Measurements from ENCODE around the gene CEP250.
"Not testable (repeated sequence)": the region's sequence is repeated elsewhere in the genome, so short reads cannot be mapped to it uniquely, and the experiment has no call there.

CEP250 gene

GRCh38 chr20:35447082-35447789 is 8.2 kb upstream of the CEP250 start:
- Histone ChIP-seq H3K27ac (peak overlapping the region; percentile 8), H3K4me3 (ENCODE audit: low read depth, low read length) (peak overlapping the region; percentile 35), H3K36me3 (replicated peaks) (no peaks in the 10 kb centered on the region), H3K27me3 (replicated peaks) (no peaks in the 10 kb centered on the region)
- in situ Hi-C loops (cut with HindIII; ENCODE audit: low pct_ligation_motif_present, low sequenced_read_pairs), result no loop called here
- peak; percentile 97 for TF ChIP-seq CTCF (IDR thresholded peaks at IDR 0.05; ENCODE audit: low read depth, low read length, missing control alignments)
- DNase-seq, result peak; percentile 85

- no peak overlapping the region for H3K27ac ChIP-seq
Measured at GRCh38 chr20:35448788-35449373, 6.5 kb upstream of the CEP250 start.

GRCh38 chr20:35449855-35450254 is 5.5 kb upstream of the CEP250 start:
- DNase-seq; H3K27me3 ChIP-seq (replicated peaks); H3K27ac ChIP-seq; H3K36me3 ChIP-seq (replicated peaks); in situ Hi-C loops (cut with HindIII; ENCODE audit: low pct_ligation_motif_present, low sequenced_read_pairs); H3K4me3 ChIP-seq (ENCODE audit: low read depth, low read length): not testable (repeated sequence)

More at GRCh38 chr20:35448788-35449373, 6.5 kb upstream of the CEP250 start:
- in situ Hi-C loops (cut with HindIII; ENCODE audit: low pct_ligation_motif_present, low sequenced_read_pairs), result no loop called here
- Histone ChIP-seq H3K36me3 (replicated peaks) (no peaks in the 10 kb centered on the region), H3K4me3 (ENCODE audit: low read depth, low read length) (no peak overlapping the region), H3K27me3 (replicated peaks) (no peaks in the 10 kb centered on the region)
- DNase-seq, result no peak
- TF ChIP-seq CTCF (IDR thresholded peaks at IDR 0.05; ENCODE audit: low read depth, low read length, missing control alignments), result no peak

GRCh38 chr20:35451295-35451694 is 4.1 kb upstream of the CEP250 start:
- no peaks in the 10 kb centered on the region for H3K27me3 ChIP-seq (replicated peaks)
- TF ChIP-seq CTCF (IDR thresholded peaks at IDR 0.05; ENCODE audit: low read depth, low read length, missing control alignments), result no peak
- H3K36me3 ChIP-seq (replicated peaks), result no peaks in the 10 kb centered on the region
- H3K4me3 ChIP-seq (ENCODE audit: low read depth, low read length), result no peak overlapping the region
- H3K27ac ChIP-seq, result no peak overlapping the region
- in situ Hi-C loops (cut with HindIII; ENCODE audit: low pct_ligation_motif_present, low sequenced_read_pairs), result no loop called here
- no peak for DNase-seq

GRCh38 chr20:35453647-35454046 is 1.8 kb upstream of the CEP250 start:
- in situ Hi-C loops (cut with HindIII; ENCODE audit: low pct_ligation_motif_present, low sequenced_read_pairs), result no loop called here
- no peak for TF ChIP-seq CTCF (IDR thresholded peaks at IDR 0.05; ENCODE audit: low read depth, low read length, missing control alignments)
- H3K36me3 ChIP-seq (replicated peaks), result no peaks in the 10 kb centered on the region
- H3K27me3 ChIP-seq (replicated peaks), result no peaks in the 10 kb centered on the region
- no peak overlapping the region for H3K27ac ChIP-seq
- DNase-seq, result no peak
- H3K4me3 ChIP-seq (ENCODE audit: low read depth, low read length), result no peak overlapping the region

- H3K27me3 ChIP-seq (replicated peaks); H3K4me3 ChIP-seq (ENCODE audit: low read depth, low read length); in situ Hi-C loops (cut with HindIII; ENCODE audit: low pct_ligation_motif_present, low sequenced_read_pairs); H3K27ac ChIP-seq; H3K36me3 ChIP-seq (replicated peaks); DNase-seq: not testable (repeated sequence)
Measured at GRCh38 chr20:35456700-35457099, 1.3 kb downstream of the CEP250 start.

- not testable (repeated sequence) for H3K27me3 ChIP-seq (replicated peaks); H3K27ac ChIP-seq; DNase-seq
Measured at GRCh38 chr20:35457539-35457938, 2.1 kb downstream of the CEP250 start.

More at GRCh38 chr20:35457539-35457938, 2.1 kb downstream of the CEP250 start:
- H3K4me3 ChIP-seq (ENCODE audit: low read depth, low read length); in situ Hi-C loops (cut with HindIII; ENCODE audit: low pct_ligation_motif_present, low sequenced_read_pairs): not testable (repeated sequence)
- peaks cover 15% of the 10 kb centered on the region for H3K36me3 ChIP-seq (replicated peaks)
